HFFc6 (cell line): ENCODE measurements around the gene HMCN1. TPM values are rescaled to one million over a fixed set of nuclear protein-coding genes. Genes with fewer than 3 reads are reported as not detected.

ENCODE experiments used
- DNase-seq: peaks from one replicate; pipeline ENCODE4 v3.0.0-alpha.2; 2018
- H3K27ac Mint-ChIP-seq: 2 replicates; pipeline ENCODE4 v1.8.0; 2020; ENCODE audit warnings: mild to moderate bottlenecking, mixed read lengths
- H3K27me3 Mint-ChIP-seq: 2 replicates; pipeline ENCODE4 v1.8.0; 2021; ENCODE audit warnings: mild to moderate bottlenecking, moderate library complexity, mixed read lengths; ENCODE audit not compliant: insufficient read depth
- H3K36me3 Mint-ChIP-seq: 2 replicates; pipeline ENCODE4 v1.8.0; 2021; ENCODE audit warnings: low read depth, mixed read lengths
- H3K4me1 Mint-ChIP-seq: 2 replicates; pipeline ENCODE4 v1.8.0; 2020; ENCODE audit warnings: low read depth, mixed read lengths
- H3K4me3 Mint-ChIP-seq: 2 replicates; pipeline ENCODE4 v1.8.0; 2020; ENCODE audit warnings: mild to moderate bottlenecking, moderate library complexity, mixed read lengths
- H3K9me3 Mint-ChIP-seq: 2 replicates; pipeline ENCODE4 v1.8.0; 2020; ENCODE audit warnings: mild to moderate bottlenecking, mixed read lengths
- total RNA-seq, 6 experiments: library from RNA; stranded (reverse); fragmentation: NEBNext Ultra II Directional; extraction: Animal tissue kit (Norgen Biotek cat#: 25700); gene quantifications; 2 replicates in 1 of 6; 3 replicates in 5 of 6; pipeline ENCODE4 v1.2.3, GENCODE V29; 2021
- TF ChIP-seq, protein P1 (sequence below): fragments of 200-600 bp; sonication (generic); IDR thresholded peaks from 2 replicates; pipeline ENCODE4 v1.5.0; 2021; ENCODE audit warnings: antibody characterized with exemption, mild to moderate bottlenecking

Gene HMCN1
- total RNA-seq, 6 experiments from 2014 or later: 1.2 to 1.8 (median 1.5) TPM

DNA sequence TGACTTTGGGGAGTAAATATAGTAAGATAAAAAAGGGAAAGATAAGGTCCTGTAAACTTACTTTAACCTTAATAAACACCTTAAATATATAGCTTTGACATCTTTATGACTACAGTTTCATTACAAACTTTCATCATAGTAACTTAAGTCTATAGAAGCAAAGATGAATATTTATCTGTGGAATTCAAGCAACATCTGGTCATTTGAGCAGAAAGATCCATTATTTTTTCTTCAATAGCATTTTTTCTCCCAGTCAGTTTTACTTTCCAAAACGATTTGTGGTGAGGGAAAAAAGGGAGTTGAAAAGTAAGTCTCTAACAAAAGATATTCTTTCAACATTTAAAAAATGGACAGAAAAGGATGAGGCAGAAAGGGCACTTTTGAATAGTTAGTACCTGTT is 69.0 kb downstream of the HMCN1 start:
- no peaks in the 10 kb centered on the region for H3K27me3 Mint-ChIP-seq
- H3K27ac Mint-ChIP-seq: no peak overlapping the region
- H3K36me3 Mint-ChIP-seq: no peaks in the 10 kb centered on the region
- TF ChIP-seq, protein P1, sequence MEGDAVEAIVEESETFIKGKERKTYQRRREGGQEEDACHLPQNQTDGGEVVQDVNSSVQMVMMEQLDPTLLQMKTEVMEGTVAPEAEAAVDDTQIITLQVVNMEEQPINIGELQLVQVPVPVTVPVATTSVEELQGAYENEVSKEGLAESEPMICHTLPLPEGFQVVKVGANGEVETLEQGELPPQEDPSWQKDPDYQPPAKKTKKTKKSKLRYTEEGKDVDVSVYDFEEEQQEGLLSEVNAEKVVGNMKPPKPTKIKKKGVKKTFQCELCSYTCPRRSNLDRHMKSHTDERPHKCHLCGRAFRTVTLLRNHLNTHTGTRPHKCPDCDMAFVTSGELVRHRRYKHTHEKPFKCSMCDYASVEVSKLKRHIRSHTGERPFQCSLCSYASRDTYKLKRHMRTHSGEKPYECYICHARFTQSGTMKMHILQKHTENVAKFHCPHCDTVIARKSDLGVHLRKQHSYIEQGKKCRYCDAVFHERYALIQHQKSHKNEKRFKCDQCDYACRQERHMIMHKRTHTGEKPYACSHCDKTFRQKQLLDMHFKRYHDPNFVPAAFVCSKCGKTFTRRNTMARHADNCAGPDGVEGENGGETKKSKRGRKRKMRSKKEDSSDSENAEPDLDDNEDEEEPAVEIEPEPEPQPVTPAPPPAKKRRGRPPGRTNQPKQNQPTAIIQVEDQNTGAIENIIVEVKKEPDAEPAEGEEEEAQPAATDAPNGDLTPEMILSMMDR: no peak
- peaks cover 17% of the 10 kb centered on the region for H3K4me1 Mint-ChIP-seq
- DNase-seq: no peak
- H3K4me3 Mint-ChIP-seq: no peak overlapping the region
- H3K9me3 Mint-ChIP-seq: peaks cover 10% of the 10 kb centered on the region

DNA sequence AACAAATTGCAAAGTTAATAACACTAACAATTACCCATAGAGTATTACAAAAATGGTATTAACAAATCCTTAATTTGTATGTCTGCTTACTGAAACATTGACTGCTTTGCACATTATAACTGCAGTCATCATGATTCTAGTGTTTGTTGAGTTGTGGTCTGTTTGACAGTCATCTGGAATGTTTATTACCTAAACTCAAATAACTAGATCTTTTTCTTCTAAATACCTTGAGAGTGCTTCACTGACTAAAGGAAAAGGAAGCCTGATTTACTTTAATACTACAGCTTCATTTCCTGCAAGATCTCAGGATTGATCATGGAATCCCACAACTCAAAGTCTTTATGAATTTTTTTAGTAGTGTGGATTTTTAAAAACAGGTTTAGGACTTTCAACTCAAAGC is 70.0 kb downstream of the HMCN1 start:
- Mint-ChIP-seq H3K4me3 (no peak overlapping the region), H3K36me3 (no peaks in the 10 kb centered on the region), H3K4me1 (peaks cover 23% of the 10 kb centered on the region), H3K27ac (no peak overlapping the region), H3K27me3 (no peaks in the 10 kb centered on the region), H3K9me3 (peaks cover under 1% of the 10 kb centered on the region)
- TF ChIP-seq, protein P1: no peak
- DNase-seq: no peak

DNA sequence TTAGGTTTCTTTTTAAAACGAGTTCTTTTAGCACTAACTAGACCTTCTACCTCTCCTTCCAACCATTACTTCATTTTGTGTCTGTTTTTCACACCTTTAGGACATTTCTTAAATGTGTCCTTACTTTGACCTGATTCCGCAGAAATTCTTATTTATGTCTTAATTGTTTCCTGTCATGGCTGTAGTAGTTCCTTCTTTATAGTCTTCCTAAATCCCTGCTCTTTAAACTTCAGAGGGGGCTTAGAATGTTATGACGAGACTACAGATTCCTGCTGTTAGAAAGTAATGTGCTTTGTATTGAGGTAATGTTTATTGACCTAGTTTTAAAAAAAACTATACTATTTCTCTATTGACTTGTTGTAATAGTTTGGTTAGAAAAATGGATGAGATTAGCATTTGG is 70.4 kb downstream of the HMCN1 start:
- Mint-ChIP-seq H3K9me3 (no peaks in the 10 kb centered on the region), H3K4me1 (peaks cover 23% of the 10 kb centered on the region), H3K27me3 (no peaks in the 10 kb centered on the region), H3K36me3 (no peaks in the 10 kb centered on the region), H3K27ac (no peak overlapping the region), H3K4me3 (no peak overlapping the region)
- DNase-seq: no peak
- TF ChIP-seq, protein P1: no peak

DNA sequence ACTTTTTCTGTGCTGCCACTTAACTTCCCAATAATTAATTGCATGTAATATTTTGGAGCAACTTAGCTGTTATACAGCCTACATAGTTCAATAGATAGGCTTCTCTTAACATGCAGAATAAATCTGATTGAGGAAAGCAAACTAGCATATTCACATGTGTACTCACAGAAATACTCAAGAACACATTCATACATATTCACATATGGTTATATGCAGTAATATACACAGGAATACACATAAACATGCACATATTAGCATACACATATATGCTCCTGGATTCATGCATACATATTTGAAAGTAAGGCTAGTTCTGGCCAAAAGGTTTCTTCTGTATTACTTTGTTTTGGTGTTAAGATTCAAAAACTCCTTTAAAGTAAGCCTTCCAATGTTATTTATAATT is 73.1 kb downstream of the HMCN1 start:
- Mint-ChIP-seq H3K36me3 (no peaks in the 10 kb centered on the region), H3K9me3 (no peaks in the 10 kb centered on the region), H3K4me3 (no peak overlapping the region), H3K27me3 (no peaks in the 10 kb centered on the region), H3K27ac (no peak overlapping the region), H3K4me1 (peaks cover 23% of the 10 kb centered on the region)
- DNase-seq: no peak
- TF ChIP-seq, protein P1: no peak

DNA sequence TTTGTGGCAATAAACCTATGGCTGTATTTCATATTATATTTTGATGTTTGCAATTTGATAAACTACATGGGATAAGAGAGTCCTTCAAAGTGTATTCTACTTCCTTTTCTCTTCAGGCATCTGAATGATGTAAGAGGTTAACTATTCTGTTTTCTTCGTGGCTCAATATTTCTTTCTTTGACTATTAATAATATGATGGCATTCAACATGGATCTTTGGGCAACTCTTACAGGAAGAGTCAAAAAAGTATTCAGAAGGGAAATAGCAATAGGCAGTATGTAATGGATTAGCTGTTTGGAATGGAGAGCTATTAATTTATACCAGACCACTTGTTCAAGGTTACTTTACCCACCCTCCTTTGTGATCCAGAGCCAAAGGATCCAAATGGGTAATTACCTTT is 74.4 kb downstream of the HMCN1 start:
- Mint-ChIP-seq H3K27me3 (no peaks in the 10 kb centered on the region), H3K36me3 (no peaks in the 10 kb centered on the region), H3K27ac (no peak overlapping the region), H3K4me1 (peaks cover 18% of the 10 kb centered on the region), H3K9me3 (no peaks in the 10 kb centered on the region), H3K4me3 (no peak overlapping the region)
- TF ChIP-seq, protein P1: no peak
- DNase-seq: no peak
